ENCODE data around the gene EBF3.

The EBF3 gene

GRCh38 chr10:129966889-129967578 lies 3.0 kb upstream of the EBF3 start:
- Histone ChIP-seq H3K18ac (ENCODE audit: low read depth in 1 of 2, low read length in 2 of 2) (no peak overlapping the region), H3K27ac (ENCODE audit: low read length, poor library complexity, severe bottlenecking) (no peak overlapping the region), H2BK15ac (ENCODE audit: low read depth, poor library complexity, severe bottlenecking) (no peak overlapping the region), H3K79me1 (replicated peaks; ENCODE audit: low read length, poor library complexity, severe bottlenecking) (no peaks in the 10 kb centered on the region), H3K14ac (ENCODE audit: low read length in 2 of 2) (no peak overlapping the region), H2AK5ac (ENCODE audit: low read length, severe bottlenecking) (no peak overlapping the region), H3K27me3 (ENCODE audit: control insufficient read depth in 1 of 2, insufficient read depth in 1 of 2, low read length in 2 of 2) (peaks cover 0 to 82% of the 10 kb centered on the region in 2 experiments), H3K4me3 (ENCODE audit: insufficient read depth in 1 of 2, low read depth in 1 of 2, low read length in 2 of 2) (peak overlapping the region; percentile 20 to 82), H2AFZ (ENCODE audit: low read depth, low read length) (no peak overlapping the region), H2BK5ac (ENCODE audit: low read depth, low read length, poor library complexity, severe bottlenecking) (no peak overlapping the region), H3K4me1 (ENCODE audit: control insufficient read depth, insufficient read depth, low read depth, low read length) (peaks cover 56% of the 10 kb centered on the region), H4K91ac (ENCODE audit: low read length) (no peak overlapping the region), H2BK120ac (ENCODE audit: low read depth, low read length) (no peak overlapping the region), H3K23ac (ENCODE audit: low read length in 2 of 2) (no peak overlapping the region), H3K9ac (ENCODE audit: low read length) (peak overlapping the region; percentile 95), H3K4me2 (ENCODE audit: low read length, poor library complexity, severe bottlenecking) (no peak overlapping the region), H3K4ac (ENCODE audit: low read depth in 1 of 2, low read length in 2 of 2) (no peak overlapping the region), H2BK12ac (ENCODE audit: low read length in 2 of 2) (no peak overlapping the region), H3K9me3 (ENCODE audit: control insufficient read depth, low read length) (no peaks in the 10 kb centered on the region), H4K8ac (ENCODE audit: low read length) (no peak overlapping the region), H3K36me3 (ENCODE audit: control insufficient read depth in 1 of 2, insufficient read depth in 2 of 2, low read depth in 1 of 2, low read length in 2 of 2) (peaks cover 0 to 10% of the 10 kb centered on the region in 2 experiments)
- WGBS, result 2% methylated on average over 42 of the region's 60 CpGs
- no peak for DNase-seq

DNA sequence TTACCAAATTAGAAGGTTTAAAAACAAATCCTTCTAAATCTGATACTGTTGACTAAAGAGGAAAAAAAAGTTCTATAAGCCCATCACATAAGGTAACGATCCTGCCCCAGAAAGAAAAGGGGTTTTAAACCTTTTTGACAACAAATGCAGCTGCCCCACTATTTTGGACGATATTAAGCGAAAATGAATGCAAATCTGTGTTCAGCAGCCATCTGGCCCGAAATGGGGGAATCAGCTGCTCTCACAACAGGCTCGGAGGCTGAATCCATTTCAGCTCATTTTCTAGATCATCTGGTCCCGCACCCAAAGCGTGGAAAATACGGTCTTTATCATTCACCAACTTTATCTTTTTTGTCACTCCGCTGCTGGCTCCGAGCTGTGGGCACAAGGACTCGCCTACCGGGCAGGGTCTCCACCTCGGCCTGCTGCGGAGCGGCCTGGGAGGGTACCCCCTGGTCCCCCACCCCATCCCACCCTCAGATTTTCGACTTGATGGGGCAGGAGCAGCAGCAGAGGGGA lies 2.4 kb upstream of the EBF3 start:
- Histone ChIP-seq H2BK15ac (ENCODE audit: low read depth, poor library complexity, severe bottlenecking) (no peak overlapping the region), H3K79me1 (replicated peaks; ENCODE audit: low read length, poor library complexity, severe bottlenecking) (no peaks in the 10 kb centered on the region), H3K23ac (ENCODE audit: low read length in 2 of 2) (no peak overlapping the region), H2AK5ac (ENCODE audit: low read length, severe bottlenecking) (no peak overlapping the region), H3K4me2 (ENCODE audit: low read length, poor library complexity, severe bottlenecking) (no peak overlapping the region), H4K8ac (ENCODE audit: low read length) (no peak overlapping the region), H3K36me3 (ENCODE audit: control insufficient read depth in 1 of 2, insufficient read depth in 2 of 2, low read depth in 1 of 2, low read length in 2 of 2) (peaks cover 0 to 16% of the 10 kb centered on the region in 2 experiments), H3K4me3 (ENCODE audit: insufficient read depth in 1 of 2, low read depth in 1 of 2, low read length in 2 of 2) (peak overlapping the region in 1 of 2 experiments; percentile 82), H2BK12ac (ENCODE audit: low read length in 2 of 2) (no peak overlapping the region), H3K4me1 (ENCODE audit: control insufficient read depth, insufficient read depth, low read depth, low read length) (peaks cover 53% of the 10 kb centered on the region), H3K9ac (ENCODE audit: low read length) (peak overlapping the region; percentile 95), H2BK120ac (ENCODE audit: low read depth, low read length) (no peak overlapping the region), H3K18ac (ENCODE audit: low read depth in 1 of 2, low read length in 2 of 2) (no peak overlapping the region), H3K9me3 (ENCODE audit: control insufficient read depth, low read length) (no peaks in the 10 kb centered on the region), H2AFZ (ENCODE audit: low read depth, low read length) (no peak overlapping the region), H3K4ac (ENCODE audit: low read depth in 1 of 2, low read length in 2 of 2) (no peak overlapping the region), H3K14ac (ENCODE audit: low read length in 2 of 2) (no peak overlapping the region), H3K27me3 (ENCODE audit: control insufficient read depth in 1 of 2, insufficient read depth in 1 of 2, low read length in 2 of 2) (peaks cover 0 to 84% of the 10 kb centered on the region in 2 experiments), H2BK5ac (ENCODE audit: low read depth, low read length, poor library complexity, severe bottlenecking) (no peak overlapping the region), H4K91ac (ENCODE audit: low read length) (no peak overlapping the region), H3K27ac (ENCODE audit: low read length, poor library complexity, severe bottlenecking) (no peak overlapping the region)
- DNase-seq, result no peak
- 7% methylated on average over 16 of the region's 16 CpGs for WGBS

DNA sequence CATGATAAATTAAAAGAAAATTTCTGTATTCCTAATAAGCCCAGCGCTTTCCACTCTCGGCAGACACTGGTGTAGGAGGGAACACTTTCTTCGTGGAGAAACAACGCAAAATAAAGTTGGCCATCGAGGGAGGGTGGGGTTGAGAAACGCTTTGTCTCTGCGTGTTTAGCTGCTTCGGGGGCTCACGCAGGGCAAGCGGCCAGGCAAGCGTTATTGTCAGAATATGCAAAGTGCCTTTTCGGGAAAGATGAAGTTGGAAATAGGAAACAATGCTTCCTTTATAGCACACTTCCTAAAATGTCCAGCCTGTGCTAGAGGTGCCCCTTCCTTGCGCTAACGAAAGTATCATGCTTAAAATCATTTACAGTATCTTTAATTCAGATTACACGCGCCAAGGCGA lies 1.9 kb upstream of the EBF3 start:
- peaks cover 48% of the 10 kb centered on the region for H3K4me1 ChIP-seq (ENCODE audit: control insufficient read depth, insufficient read depth, low read depth, low read length)
- no peaks in the 10 kb centered on the region for H3K79me1 ChIP-seq (replicated peaks; ENCODE audit: low read length, poor library complexity, severe bottlenecking)
- H2BK12ac ChIP-seq (ENCODE audit: low read length in 2 of 2), result no peak overlapping the region
- WGBS, result 5% methylated on average over 14 of the region's 17 CpGs
- no peak overlapping the region for H2BK15ac ChIP-seq (ENCODE audit: low read depth, poor library complexity, severe bottlenecking)
- no peak overlapping the region for H4K8ac ChIP-seq (ENCODE audit: low read length)
- H2BK5ac ChIP-seq (ENCODE audit: low read depth, low read length, poor library complexity, severe bottlenecking), result no peak overlapping the region
- H4K91ac ChIP-seq (ENCODE audit: low read length), result no peak overlapping the region
- no peak overlapping the region for H2BK120ac ChIP-seq (ENCODE audit: low read depth, low read length)
- no peak overlapping the region for H3K27ac ChIP-seq (ENCODE audit: low read length, poor library complexity, severe bottlenecking)
- peak overlapping the region in 1 of 2 experiments; percentile 82 for H3K4me3 ChIP-seq (ENCODE audit: insufficient read depth in 1 of 2, low read depth in 1 of 2, low read length in 2 of 2)
- DNase-seq, result no peak
- H3K9me3 ChIP-seq (ENCODE audit: control insufficient read depth, low read length), result no peaks in the 10 kb centered on the region
- H2AK5ac ChIP-seq (ENCODE audit: low read length, severe bottlenecking), result no peak overlapping the region
- peak overlapping the region; percentile 95 for H3K9ac ChIP-seq (ENCODE audit: low read length)
- no peak overlapping the region for H3K4ac ChIP-seq (ENCODE audit: low read depth in 1 of 2, low read length in 2 of 2)
- no peak overlapping the region for H3K4me2 ChIP-seq (ENCODE audit: low read length, poor library complexity, severe bottlenecking)
- no peak overlapping the region for H3K18ac ChIP-seq (ENCODE audit: low read depth in 1 of 2, low read length in 2 of 2)
- no peak overlapping the region for H3K14ac ChIP-seq (ENCODE audit: low read length in 2 of 2)
- peaks cover 0 to 88% of the 10 kb centered on the region in 2 experiments for H3K27me3 ChIP-seq (ENCODE audit: control insufficient read depth in 1 of 2, insufficient read depth in 1 of 2, low read length in 2 of 2)
- peaks cover 0 to 20% of the 10 kb centered on the region in 2 experiments for H3K36me3 ChIP-seq (ENCODE audit: control insufficient read depth in 1 of 2, insufficient read depth in 2 of 2, low read depth in 1 of 2, low read length in 2 of 2)
- no peak overlapping the region for H3K23ac ChIP-seq (ENCODE audit: low read length in 2 of 2)
- no peak overlapping the region for H2AFZ ChIP-seq (ENCODE audit: low read depth, low read length)

DNA sequence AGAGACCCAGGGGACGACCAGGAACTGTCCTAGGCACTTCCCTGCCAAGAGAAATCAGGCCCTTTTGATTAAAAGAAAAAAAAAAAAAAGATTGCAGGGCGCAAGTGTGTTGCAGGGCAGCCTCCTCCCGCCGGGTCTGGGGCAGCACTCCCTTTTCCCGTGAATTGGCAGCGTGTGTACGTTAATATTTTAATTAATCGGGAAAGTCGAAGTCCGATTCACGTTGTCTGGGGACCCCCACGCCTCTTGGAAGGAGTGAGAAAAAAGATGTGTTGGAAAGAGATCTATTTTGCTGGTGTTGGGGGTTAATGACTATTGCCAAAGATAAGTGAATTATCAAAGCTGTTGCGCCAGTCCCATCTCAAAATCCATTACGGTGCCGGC lies 1.3 kb upstream of the EBF3 start:
- H2BK15ac ChIP-seq (ENCODE audit: low read depth, poor library complexity, severe bottlenecking), result no peak overlapping the region
- H3K14ac ChIP-seq (ENCODE audit: low read length in 2 of 2), result no peak overlapping the region
- no peak overlapping the region for H4K8ac ChIP-seq (ENCODE audit: low read length)
- H3K36me3 ChIP-seq (ENCODE audit: control insufficient read depth in 1 of 2, insufficient read depth in 2 of 2, low read depth in 1 of 2, low read length in 2 of 2), result peaks cover 0 to 26% of the 10 kb centered on the region in 2 experiments
- H3K4me3 ChIP-seq (ENCODE audit: insufficient read depth in 1 of 2, low read depth in 1 of 2, low read length in 2 of 2), result peak overlapping the region in 1 of 2 experiments; percentile 82
- no peak overlapping the region for H2BK5ac ChIP-seq (ENCODE audit: low read depth, low read length, poor library complexity, severe bottlenecking)
- H3K27ac ChIP-seq (ENCODE audit: low read length, poor library complexity, severe bottlenecking), result no peak overlapping the region
- H2BK12ac ChIP-seq (ENCODE audit: low read length in 2 of 2), result no peak overlapping the region
- 3% methylated on average over 12 of the region's 15 CpGs for WGBS
- H3K9ac ChIP-seq (ENCODE audit: low read length), result peak overlapping the region; percentile 95
- no peak overlapping the region for H3K23ac ChIP-seq (ENCODE audit: low read length in 2 of 2)
- no peak overlapping the region for H3K18ac ChIP-seq (ENCODE audit: low read depth in 1 of 2, low read length in 2 of 2)
- H3K4me2 ChIP-seq (ENCODE audit: low read length, poor library complexity, severe bottlenecking), result no peak overlapping the region
- H3K4me1 ChIP-seq (ENCODE audit: control insufficient read depth, insufficient read depth, low read depth, low read length), result peaks cover 44% of the 10 kb centered on the region
- no peak overlapping the region for H2AFZ ChIP-seq (ENCODE audit: low read depth, low read length)
- no peaks in the 10 kb centered on the region for H3K9me3 ChIP-seq (ENCODE audit: control insufficient read depth, low read length)
- no peak overlapping the region for H3K4ac ChIP-seq (ENCODE audit: low read depth in 1 of 2, low read length in 2 of 2)
- no peak overlapping the region for H2AK5ac ChIP-seq (ENCODE audit: low read length, severe bottlenecking)
- H2BK120ac ChIP-seq (ENCODE audit: low read depth, low read length), result no peak overlapping the region
- H3K79me1 ChIP-seq (replicated peaks; ENCODE audit: low read length, poor library complexity, severe bottlenecking), result no peaks in the 10 kb centered on the region
- no peak overlapping the region for H4K91ac ChIP-seq (ENCODE audit: low read length)
- H3K27me3 ChIP-seq (ENCODE audit: control insufficient read depth in 1 of 2, insufficient read depth in 1 of 2, low read length in 2 of 2), result peaks cover 0 to 88% of the 10 kb centered on the region in 2 experiments
- DNase-seq, result no peak
